AG04450 (cell line): Measurements from ENCODE around the gene DEFB126. TPM values are rescaled to one million over a fixed set of nuclear protein-coding genes. Genes with fewer than 3 reads are reported as not detected.

ENCODE experiments used
- CTCF ChIA-PET: fragments of 300-600, 350-600 bp; formaldehyde crosslinking; extraction: SDS; loops from one replicate; lab custom pipeline; 2022; ENCODE audit warnings: antibody characterized with exemption, inconsistent platforms; lab: Charles Lee
- POLR2A ChIA-PET: fragments of 350-600 bp; formaldehyde crosslinking; extraction: SDS; loops from one replicate; lab custom pipeline; 2021; ENCODE audit warnings: antibody characterized with exemption, inconsistent platforms; lab: Yijun Ruan, JAX
- DNase-seq: peaks from one replicate; pipeline ENCODE4 v3.0.0-alpha.2; 2011; ENCODE audit warnings: low read depth, low spot score
- H3K27ac ChIP-seq: one replicate; pipeline ENCODE4 v1.5.1; 2012; ENCODE audit warnings: low read depth, low read length, control low read depth
- H3K27me3 ChIP-seq: one replicate; pipeline ENCODE4 v1.6.0; 2012; ENCODE audit warnings: low read length; ENCODE audit not compliant: control insufficient read depth, insufficient read depth
- H3K4me3 ChIP-seq: 2 replicates; pipeline ENCODE4 v1.5.1; 2011; ENCODE audit warnings: mild to moderate bottlenecking, low read depth, low read length, control low read depth
- H3K9me3 ChIP-seq: 2 replicates; pipeline ENCODE4 v1.5.1; 2012; ENCODE audit warnings: low read length; ENCODE audit not compliant: control insufficient read depth, insufficient read depth
- polyA plus RNA-seq: library from polyadenylated mRNA; depleted of rRNA; stranded (reverse); fragments of >200 nt; gene quantifications from 2 replicates; pipeline ENCODE4 v1.2.3, GENCODE V29; 2011
- TF ChIP-seq, protein P1 (sequence below): IDR thresholded peaks from 2 replicates; pipeline ENCODE4 v1.5.1; 2011; ENCODE audit warnings: low read depth, low read length, control low read depth, inconsistent platforms

DEFB126 gene
- polyA plus RNA-seq, 1 experiment: not detected

DNA sequence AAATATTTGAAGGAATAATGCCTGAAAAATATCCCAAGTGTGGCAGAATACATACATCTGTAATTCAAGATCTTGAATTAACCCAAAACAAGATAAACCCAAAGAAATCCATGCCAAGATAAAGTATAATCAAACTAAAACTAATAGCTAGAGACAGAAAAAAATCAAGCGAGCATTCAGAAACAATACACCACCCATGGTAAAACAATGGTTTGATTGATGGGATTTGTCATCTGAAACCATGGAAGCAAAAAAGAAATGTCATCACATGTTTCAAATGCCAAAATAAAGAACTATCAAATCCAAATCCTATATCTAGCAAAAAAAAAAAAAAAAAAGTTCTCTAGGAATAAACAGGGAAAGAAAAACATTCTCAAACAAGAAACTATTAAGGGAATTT lies 9.7 kb downstream of the DEFB126 start:
- CTCF ChIA-PET: no interaction called here
- no peak for DNase-seq
- no peak overlapping the region for H3K4me3 ChIP-seq
- H3K9me3 ChIP-seq: no peaks in the 10 kb centered on the region
- POLR2A ChIA-PET: no interaction called here
- peaks cover 2% of the 10 kb centered on the region for H3K27me3 ChIP-seq
- no peak overlapping the region for H3K27ac ChIP-seq
- TF ChIP-seq, protein P1, sequence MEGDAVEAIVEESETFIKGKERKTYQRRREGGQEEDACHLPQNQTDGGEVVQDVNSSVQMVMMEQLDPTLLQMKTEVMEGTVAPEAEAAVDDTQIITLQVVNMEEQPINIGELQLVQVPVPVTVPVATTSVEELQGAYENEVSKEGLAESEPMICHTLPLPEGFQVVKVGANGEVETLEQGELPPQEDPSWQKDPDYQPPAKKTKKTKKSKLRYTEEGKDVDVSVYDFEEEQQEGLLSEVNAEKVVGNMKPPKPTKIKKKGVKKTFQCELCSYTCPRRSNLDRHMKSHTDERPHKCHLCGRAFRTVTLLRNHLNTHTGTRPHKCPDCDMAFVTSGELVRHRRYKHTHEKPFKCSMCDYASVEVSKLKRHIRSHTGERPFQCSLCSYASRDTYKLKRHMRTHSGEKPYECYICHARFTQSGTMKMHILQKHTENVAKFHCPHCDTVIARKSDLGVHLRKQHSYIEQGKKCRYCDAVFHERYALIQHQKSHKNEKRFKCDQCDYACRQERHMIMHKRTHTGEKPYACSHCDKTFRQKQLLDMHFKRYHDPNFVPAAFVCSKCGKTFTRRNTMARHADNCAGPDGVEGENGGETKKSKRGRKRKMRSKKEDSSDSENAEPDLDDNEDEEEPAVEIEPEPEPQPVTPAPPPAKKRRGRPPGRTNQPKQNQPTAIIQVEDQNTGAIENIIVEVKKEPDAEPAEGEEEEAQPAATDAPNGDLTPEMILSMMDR: no peak

DNA sequence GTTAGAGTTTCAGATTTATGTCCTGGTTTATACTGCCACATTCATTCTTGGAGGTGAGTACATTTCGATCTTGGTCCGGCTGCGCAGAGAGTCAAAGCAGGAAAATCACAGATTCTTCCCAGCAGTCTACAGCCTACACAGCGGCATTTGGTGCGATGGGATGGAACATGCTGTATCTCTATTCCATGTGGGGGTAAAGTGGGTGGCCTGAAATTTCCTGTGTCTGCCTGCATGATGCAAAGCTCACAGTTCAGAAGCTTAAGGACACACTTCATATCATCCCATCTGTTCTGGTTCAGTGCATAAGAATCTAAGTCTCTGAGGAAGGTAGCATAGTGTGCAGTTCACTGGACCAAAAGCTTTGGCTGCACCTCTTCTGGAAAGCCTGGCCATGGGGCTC lies 14.8 kb downstream of the DEFB126 start, which contains the start of gene DEFB127:
TSS of gene DEFB127 (plus strand) at position 301 of the 400 bp plus-strand sequence. CDS start at position 392, 91 bp downstream.
- Histone ChIP-seq H3K27me3 (no peaks in the 10 kb centered on the region), H3K4me3 (no peak within 1 kb of the TSS), H3K27ac (no peak within 1 kb of the TSS), H3K9me3 (no peaks in the 10 kb centered on the region)
- no peak for DNase-seq
- ChIA-PET POLR2A (no interaction called here), CTCF (no interaction called here)
- TF ChIP-seq, protein P1: no peak

DNA sequence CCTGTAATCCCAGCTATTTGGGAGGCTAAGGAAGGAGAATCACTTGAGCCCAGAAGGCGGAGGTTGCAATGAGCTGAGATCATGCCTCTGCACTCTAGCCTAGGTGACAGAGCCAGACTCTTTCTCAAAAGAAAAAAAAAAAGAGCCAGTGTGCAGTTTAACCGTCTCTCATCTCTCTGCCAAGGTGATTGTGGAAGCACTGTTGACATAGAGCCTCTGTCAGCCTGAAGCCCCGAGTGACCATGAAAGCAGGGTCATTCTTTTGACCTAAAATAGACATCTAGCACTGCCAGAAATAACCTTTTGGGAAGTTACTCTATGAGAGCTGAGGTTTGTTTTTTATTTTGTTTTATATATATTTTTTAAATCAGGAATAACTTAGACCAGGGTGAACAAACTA lies 22.2 kb downstream of the DEFB126 start:
- ChIA-PET CTCF (no interaction called here), POLR2A (no interaction called here)
- Histone ChIP-seq H3K27ac (no peak overlapping the region), H3K9me3 (no peaks in the 10 kb centered on the region), H3K4me3 (no peak overlapping the region), H3K27me3 (no peaks in the 10 kb centered on the region)
- no peak for DNase-seq
- TF ChIP-seq, protein P1: no peak

DNA sequence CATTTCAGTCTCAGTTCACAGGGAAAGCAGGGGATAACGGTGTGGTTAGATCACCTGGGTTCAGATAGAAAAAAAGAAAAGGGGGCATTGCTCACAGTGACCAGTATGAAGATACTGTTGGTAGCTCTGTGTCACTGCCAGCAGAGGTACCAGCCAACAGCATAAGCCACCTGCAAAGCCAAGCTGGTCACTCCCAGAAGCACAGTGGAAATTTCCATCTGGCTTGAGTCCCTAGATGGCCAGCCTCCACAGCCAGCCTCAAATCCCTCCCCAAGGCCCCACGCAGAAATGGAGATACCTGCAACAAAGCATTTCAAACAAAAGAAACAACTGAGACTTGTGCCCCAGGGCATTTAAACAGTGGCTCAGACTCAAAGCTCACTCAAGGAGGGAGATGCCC lies 26.5 kb downstream of the DEFB126 start:
- H3K27ac ChIP-seq: no peak overlapping the region
- CTCF ChIA-PET: no interaction called here

DNA sequence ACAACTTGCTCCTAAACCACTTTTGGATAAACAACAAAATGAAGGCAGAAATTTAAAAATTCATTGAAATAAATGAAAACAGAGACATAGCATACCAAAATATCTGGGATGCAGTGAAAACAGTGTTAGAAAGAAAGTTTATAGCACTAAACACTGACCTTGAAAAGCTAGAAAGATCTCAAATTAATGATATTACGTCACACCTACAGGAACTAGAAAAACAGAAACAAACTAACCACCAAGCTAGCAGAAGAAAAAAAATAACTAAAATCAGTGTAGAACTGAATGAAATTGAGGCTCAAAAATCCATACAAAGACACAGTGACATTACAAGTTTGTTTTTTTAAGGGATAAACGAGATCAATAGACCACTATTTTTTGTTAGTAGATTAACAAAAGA lies 41.9 kb downstream of the DEFB126 start:
- Histone ChIP-seq H3K4me3 (no peak overlapping the region), H3K27ac (no peak overlapping the region), H3K9me3 (no peaks in the 10 kb centered on the region), H3K27me3 (no peaks in the 10 kb centered on the region)
- ChIA-PET CTCF (no interaction called here), POLR2A (no interaction called here)
- TF ChIP-seq, protein P1: no peak
- DNase-seq: no peak

More for the DNA sequence above, 26.5 kb downstream of the DEFB126 start:
- TF ChIP-seq, protein P1: no peak
- Histone ChIP-seq H3K9me3 (no peaks in the 10 kb centered on the region), H3K4me3 (no peak overlapping the region), H3K27me3 (no peaks in the 10 kb centered on the region)
- no peak for DNase-seq
- POLR2A ChIA-PET: no interaction called here
